Measurements from ENCODE around the gene OR2T3. TPM values are rescaled to one million over a fixed set of nuclear protein-coding genes. Genes with fewer than 3 reads are reported as not detected.
"Not testable (repeated sequence)": the region's sequence is repeated elsewhere in the genome, so short reads cannot be mapped to it uniquely, and the experiment has no call there.

OR2T3 gene
- total RNA-seq, 3 donors from 2014 or later = not detected

DNA sequence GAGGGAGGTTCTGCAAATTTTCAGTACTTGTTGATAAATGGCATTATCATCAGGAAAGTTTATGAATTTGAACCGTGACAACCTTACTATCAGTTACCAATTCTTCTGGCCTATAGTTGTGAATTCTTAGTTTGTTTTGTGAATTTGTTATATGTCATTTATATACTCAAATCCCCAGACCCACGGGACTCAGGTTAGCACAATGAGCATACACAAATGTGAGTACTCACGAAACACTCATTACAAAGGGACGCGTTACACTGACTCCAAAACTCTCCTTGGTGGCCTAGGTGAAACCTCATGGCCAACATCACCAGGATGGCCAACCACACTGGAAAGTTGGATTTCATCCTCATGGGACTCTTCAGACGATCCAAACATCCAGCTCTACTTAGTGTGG lies 15.1 kb downstream of the OR2T3 start, which contains the start of gene OR2T5:
TSS of gene OR2T5 (plus strand) at position 301 of the 400 bp plus-strand sequence. CDS start at position 301, 0 bp downstream.
- H3K27ac ChIP-seq; DNase-seq (ENCODE audit: low spot score in 2 of 2); H3K4me1 ChIP-seq; intact Hi-C loops (cut with DNase I; ENCODE audit: low total_unique reads); H3K27me3 ChIP-seq; H3K4me3 ChIP-seq; H3K9me3 ChIP-seq; H3K36me3 ChIP-seq: not testable (repeated sequence)

DNA sequence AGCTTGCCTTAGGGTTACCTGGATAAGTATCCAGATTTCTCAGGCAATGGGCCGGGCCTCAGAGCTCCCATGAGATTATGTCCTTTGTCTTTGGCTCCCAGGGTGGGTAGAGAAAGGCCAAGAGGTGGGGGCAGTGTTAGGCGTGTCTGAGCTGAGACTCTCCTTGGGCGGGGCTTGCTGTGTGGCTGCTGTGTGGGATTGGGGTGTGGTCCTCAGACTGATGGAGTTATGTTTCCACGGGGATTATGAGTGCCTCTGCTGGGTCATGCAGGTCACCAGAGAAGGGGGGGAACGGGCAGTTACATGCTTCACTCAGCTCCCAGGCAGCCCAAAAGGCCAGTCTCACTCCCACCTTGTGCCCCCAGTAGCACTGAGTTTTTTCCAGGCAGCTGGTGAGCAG lies 23.5 kb downstream of the OR2T3 start:
- H3K27me3 ChIP-seq; H3K9me3 ChIP-seq; DNase-seq (ENCODE audit: low spot score in 2 of 2); H3K4me3 ChIP-seq; H3K36me3 ChIP-seq; H3K27ac ChIP-seq; intact Hi-C loops (cut with DNase I; ENCODE audit: low total_unique reads); H3K4me1 ChIP-seq: not testable (repeated sequence)

DNA sequence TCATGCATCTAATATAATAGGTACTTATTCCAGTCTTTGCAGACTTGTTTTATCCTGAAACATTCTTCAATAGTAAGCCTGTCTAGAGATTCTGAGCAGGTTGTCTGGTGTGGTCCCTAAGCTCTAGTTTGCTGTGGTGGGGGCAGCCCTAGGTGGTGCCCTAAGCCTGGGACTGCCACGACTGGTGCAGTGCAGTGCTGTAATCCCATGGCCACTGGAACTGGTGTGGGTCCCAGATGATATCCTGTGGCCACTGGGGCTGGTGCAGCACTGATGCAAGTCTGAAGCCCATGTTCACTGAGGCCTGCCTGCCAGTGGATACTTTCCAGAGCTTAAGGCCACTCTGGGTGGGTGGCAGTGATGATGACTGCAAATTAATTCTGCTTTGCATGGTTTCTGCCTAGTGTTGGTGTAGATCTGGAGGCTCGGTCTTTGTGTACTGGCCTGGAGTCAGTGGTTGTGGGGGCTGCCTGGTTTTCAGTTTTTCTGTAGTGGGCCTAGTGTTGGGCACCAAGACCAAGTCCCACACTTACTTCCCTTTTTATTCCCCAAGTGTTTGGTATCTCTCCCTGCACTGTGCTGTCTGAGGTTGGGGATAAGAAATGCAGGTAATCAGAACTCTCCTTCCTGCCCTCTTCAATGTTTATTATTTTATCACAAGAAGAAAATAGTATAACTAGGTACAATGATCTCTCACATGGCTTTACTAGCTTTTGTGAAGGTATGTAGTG lies 27.3 kb downstream of the OR2T3 start:
- DNase-seq (ENCODE audit: low spot score in 2 of 2); H3K27ac ChIP-seq; H3K4me1 ChIP-seq; H3K36me3 ChIP-seq; H3K27me3 ChIP-seq; H3K4me3 ChIP-seq; H3K9me3 ChIP-seq; intact Hi-C loops (cut with DNase I; ENCODE audit: low total_unique reads): not testable (repeated sequence)

DNA sequence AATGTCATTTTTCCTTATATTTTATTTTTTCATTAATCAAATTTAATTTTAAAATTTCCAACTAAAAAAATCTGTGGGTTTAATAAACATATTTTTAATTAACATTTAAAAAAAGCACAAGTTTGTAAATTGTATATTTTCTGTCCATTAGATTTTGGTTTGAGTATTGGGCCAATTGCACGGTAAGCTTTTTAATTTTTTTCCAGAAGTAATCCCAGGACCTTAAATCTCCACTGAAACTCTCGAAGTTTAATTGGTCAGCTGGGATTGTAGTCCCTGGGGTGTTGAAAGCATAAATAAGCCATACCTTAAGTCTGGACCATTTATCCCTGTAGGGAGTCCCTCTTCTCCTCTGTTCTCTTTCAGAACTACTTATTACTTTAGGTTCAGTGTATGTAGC lies 34.6 kb downstream of the OR2T3 start, which contains the start of gene OR2G6:
TSS of gene OR2G6 (plus strand) at position 301 of the 400 bp plus-strand sequence. CDS start 13,574 bp downstream, outside the sequence.
- H3K4me1 ChIP-seq; H3K9me3 ChIP-seq; H3K36me3 ChIP-seq; H3K27ac ChIP-seq; H3K4me3 ChIP-seq; H3K27me3 ChIP-seq; intact Hi-C loops (cut with DNase I; ENCODE audit: low total_unique reads); DNase-seq (ENCODE audit: low spot score in 2 of 2): not testable (repeated sequence)

DNA sequence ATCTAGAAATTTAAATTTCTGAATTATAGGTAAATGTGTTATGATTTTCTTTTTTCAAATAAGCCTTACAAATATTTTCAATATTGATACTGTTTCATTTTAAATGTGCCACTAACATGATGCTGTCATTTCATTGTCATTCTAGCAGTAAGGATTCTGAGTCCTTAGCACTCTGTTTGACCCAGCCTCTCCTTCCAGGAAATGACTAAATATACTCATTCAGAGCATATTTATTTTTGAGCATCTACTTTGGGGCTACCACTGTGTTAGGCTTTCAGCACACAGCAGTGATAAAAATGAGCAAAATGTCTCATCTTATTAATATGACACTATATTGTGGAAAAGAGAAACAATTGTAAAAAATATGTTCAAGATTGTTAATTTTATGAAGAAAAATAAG lies 37.1 kb downstream of the OR2T3 start:
- intact Hi-C loops (cut with DNase I; ENCODE audit: low total_unique reads); DNase-seq (ENCODE audit: low spot score in 2 of 2): not testable (repeated sequence)

DNA sequence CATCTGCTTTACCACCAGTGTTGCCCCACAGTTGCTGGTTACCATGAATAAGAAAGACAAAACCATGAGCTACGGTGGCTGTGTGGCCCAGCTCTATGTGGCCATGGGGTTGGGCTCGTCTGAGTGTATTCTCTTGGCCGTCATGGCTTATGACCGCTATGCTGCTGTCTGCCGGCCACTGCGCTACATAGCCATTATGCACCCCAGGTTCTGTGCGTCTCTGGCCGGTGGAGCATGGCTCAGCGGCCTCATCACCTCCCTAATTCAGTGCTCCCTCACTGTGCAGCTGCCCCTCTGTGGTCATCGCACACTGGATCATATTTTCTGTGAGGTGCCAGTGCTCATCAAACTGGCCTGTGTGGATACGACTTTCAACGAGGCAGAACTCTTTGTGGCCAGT lies 48.7 kb downstream of the OR2T3 start:
- intact Hi-C loops (cut with DNase I; ENCODE audit: low total_unique reads) = no loop called here
- TF ChIP-seq POLR2AphosphoS5 (IDR thresholded peaks at IDR 0.05) (no peak), POLR2A (IDR thresholded peaks at IDR 0.05) (no peak)
- TF ChIP-seq, protein P1, sequence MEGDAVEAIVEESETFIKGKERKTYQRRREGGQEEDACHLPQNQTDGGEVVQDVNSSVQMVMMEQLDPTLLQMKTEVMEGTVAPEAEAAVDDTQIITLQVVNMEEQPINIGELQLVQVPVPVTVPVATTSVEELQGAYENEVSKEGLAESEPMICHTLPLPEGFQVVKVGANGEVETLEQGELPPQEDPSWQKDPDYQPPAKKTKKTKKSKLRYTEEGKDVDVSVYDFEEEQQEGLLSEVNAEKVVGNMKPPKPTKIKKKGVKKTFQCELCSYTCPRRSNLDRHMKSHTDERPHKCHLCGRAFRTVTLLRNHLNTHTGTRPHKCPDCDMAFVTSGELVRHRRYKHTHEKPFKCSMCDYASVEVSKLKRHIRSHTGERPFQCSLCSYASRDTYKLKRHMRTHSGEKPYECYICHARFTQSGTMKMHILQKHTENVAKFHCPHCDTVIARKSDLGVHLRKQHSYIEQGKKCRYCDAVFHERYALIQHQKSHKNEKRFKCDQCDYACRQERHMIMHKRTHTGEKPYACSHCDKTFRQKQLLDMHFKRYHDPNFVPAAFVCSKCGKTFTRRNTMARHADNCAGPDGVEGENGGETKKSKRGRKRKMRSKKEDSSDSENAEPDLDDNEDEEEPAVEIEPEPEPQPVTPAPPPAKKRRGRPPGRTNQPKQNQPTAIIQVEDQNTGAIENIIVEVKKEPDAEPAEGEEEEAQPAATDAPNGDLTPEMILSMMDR (IDR thresholded peaks at IDR 0.05) = no peak
- Histone ChIP-seq H3K36me3 (no peaks in the 10 kb centered on the region), H3K4me3 (no peak overlapping the region), H3K4me1 (no peaks in the 10 kb centered on the region), H3K27me3 (no peaks in the 10 kb centered on the region), H3K27ac (no peak overlapping the region), H3K9me3 (peaks cover 0 to 14% of the 10 kb centered on the region in 2 donors)
- no peak for DNase-seq (ENCODE audit: low spot score in 2 of 2)

More for the DNA sequence above, 37.1 kb downstream of the OR2T3 start:
- not testable (repeated sequence) for H3K9me3 ChIP-seq, H3K27ac ChIP-seq, H3K36me3 ChIP-seq, H3K4me3 ChIP-seq, H3K27me3 ChIP-seq, H3K4me1 ChIP-seq

Other genes starting within 250 kb of the OR2T3 start
- under 1 TPM in 2 of 3 donors, not detected in 1; under 0.01 to 0.29 TPM for gene OR2M4, start 241.9 kb upstream of the OR2T3 start, total RNA-seq
- not detected for gene OR2T33, start 195.4 kb upstream of the OR2T3 start, total RNA-seq
- not detected for gene OR2T12, start 169.9 kb upstream of the OR2T3 start, total RNA-seq
- gene OR2M7, start 148.8 kb upstream of the OR2T3 start, total RNA-seq = not detected
- not detected for gene OR14C36, start 124.6 kb upstream of the OR2T3 start, total RNA-seq
- gene OR2T4, start 111.7 kb upstream of the OR2T3 start, total RNA-seq = not detected
- gene OR2T6, start 97.6 kb upstream of the OR2T3 start, total RNA-seq = not detected
- not detected for gene OR2T1, start 70.3 kb upstream of the OR2T3 start, total RNA-seq
- not detected for gene OR2T2, start 27.7 kb upstream of the OR2T3 start, total RNA-seq
- gene OR2T5, start 15.2 kb downstream of the OR2T3 start, total RNA-seq = not detected
- not detected for gene OR2G6, start 34.7 kb downstream of the OR2T3 start, total RNA-seq
- gene OR2T29, start 89.4 kb downstream of the OR2T3 start, total RNA-seq = not detected
- not detected for gene OR2T34, start 101.4 kb downstream of the OR2T3 start, total RNA-seq
- gene OR2T10, start 124.3 kb downstream of the OR2T3 start, total RNA-seq = not detected
- not detected for gene OR2T11, start 161.7 kb downstream of the OR2T3 start, total RNA-seq
- not detected for gene OR2T35, start 171.9 kb downstream of the OR2T3 start, total RNA-seq
- not detected for gene OR2T27, start 182.2 kb downstream of the OR2T3 start, total RNA-seq
- gene OR14I1, start 229.4 kb downstream of the OR2T3 start, total RNA-seq = not detected